ENCODE data around the gene COPS8. TPM values are rescaled to one million over a fixed set of nuclear protein-coding genes. Genes with fewer than 3 reads are reported as not detected.
A peak's percentile ranks its signal among the peaks of the same experiment; 100 is the strongest.

Gene COPS8
- polyA plus RNA-seq, 3 donors: 20.5 to 39.2 (median 36.4) TPM

GRCh38 chr2:237092506-237092905, 6.8 kb downstream of the COPS8 start:
- WGBS (ENCODE audit: insufficient coverage): 89% methylated on average over 5 of the region's 5 CpGs
- Histone ChIP-seq H2AFZ (ENCODE audit: insufficient read depth, low read depth, low read length, poor library complexity, severe bottlenecking) (no peak overlapping the region), H3K9me3 (replicated peaks in 1 of 2; ENCODE audit: control insufficient read depth in 1 of 2, insufficient read depth in 1 of 2, low read length in 2 of 2) (no peaks in the 10 kb centered on the region), H3K4me1 (ENCODE audit: control insufficient read depth in 1 of 2, insufficient read depth in 2 of 2, low read length in 2 of 2) (no peaks in the 10 kb centered on the region), H3K9ac (ENCODE audit: insufficient read depth, low read length, poor library complexity, severe bottlenecking) (no peak overlapping the region), H3K36me3 (replicated peaks in 1 of 2; ENCODE audit: control insufficient read depth in 1 of 2, insufficient read depth in 2 of 2, low read length in 2 of 2) (peaks cover 54 to 92% of the 10 kb centered on the region in 2 donors), H3K4me3 (replicated peaks in 1 of 3; ENCODE audit: low read depth in 2 of 3, low read length in 3 of 3) (no peak overlapping the region), H3K79me2 (ENCODE audit: insufficient read depth, low read length) (peaks cover 28% of the 10 kb centered on the region), H3K27me3 (ENCODE audit: control insufficient read depth in 2 of 2, insufficient read depth in 2 of 2, low read length in 2 of 2) (no peaks in the 10 kb centered on the region), H3K27ac (ENCODE audit: low read depth in 1 of 2, low read length in 2 of 2) (peak overlapping the region in 1 of 2 donors; percentile 11), H3K4me2 (replicated peaks; ENCODE audit: extremely low read depth, low read length, poor library complexity, severe bottlenecking) (no peak overlapping the region), H4K20me1 (ENCODE audit: insufficient read depth, low read length) (peaks cover 12% of the 10 kb centered on the region)
- no peak for TF ChIP-seq CTCF (IDR thresholded peaks at IDR 0.05)
- Mint-ChIP-seq H3K27ac (no peak overlapping the region), H3K4me1 (peaks cover 5% of the 10 kb centered on the region), H3K9me3 (no peaks in the 10 kb centered on the region), H3K27me3 (ENCODE audit: low read depth in 3 of 3) (no peaks in the 10 kb centered on the region), H3K36me3 (peaks cover 69 to 71% of the 10 kb centered on the region in 2 donors), H3K4me3 (no peak overlapping the region)
- intact Hi-C loops (cut with micrococcal nuclease): no loop called here
- no peak for DNase-seq

DNA sequence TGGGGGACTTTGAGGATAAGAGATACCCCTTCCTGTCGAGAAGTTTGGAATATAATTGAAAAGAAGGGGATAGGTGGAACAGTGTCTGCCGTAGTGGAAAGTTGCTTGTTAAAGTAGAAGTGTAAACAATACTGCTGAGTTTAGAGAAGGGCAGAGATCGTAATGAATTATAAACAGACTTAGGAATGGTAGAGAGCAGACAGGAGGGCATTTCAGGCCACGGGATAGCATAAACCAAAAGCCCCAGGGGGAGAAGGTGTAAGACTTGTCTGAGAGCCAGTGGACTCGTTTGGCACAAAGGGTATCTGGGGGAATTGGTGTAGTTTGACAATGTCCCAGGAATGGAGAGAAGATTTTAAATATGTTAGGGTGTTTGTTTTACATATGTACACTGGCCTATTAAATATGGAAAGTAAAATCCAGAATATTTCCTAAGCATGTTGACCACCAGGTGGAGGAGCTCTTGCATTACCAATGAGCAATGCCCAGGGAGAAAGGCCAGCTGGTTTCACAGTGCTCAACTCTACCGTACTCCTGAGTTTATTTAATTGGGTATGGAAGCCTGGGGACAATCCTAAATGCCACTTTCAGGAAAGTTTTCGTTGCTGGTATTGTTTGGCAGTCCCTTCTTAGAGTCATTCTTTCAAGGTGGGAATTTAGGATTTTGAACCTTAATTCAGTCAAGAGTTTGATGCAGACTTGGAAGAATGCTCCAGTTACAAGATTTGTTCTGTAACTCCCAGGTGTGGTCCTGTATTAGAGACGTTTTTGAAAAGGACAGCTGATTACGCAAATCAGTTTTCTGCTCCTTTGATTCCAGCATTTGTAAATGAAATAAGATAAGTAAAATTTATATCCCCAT, 7.5 kb downstream of the COPS8 start:
- H3K4me3 Mint-ChIP-seq: no peak overlapping the region
- H3K27ac ChIP-seq (ENCODE audit: low read depth in 1 of 2, low read length in 2 of 2): no peak overlapping the region
- peaks cover 5% of the 10 kb centered on the region for H3K4me1 Mint-ChIP-seq
- no peak for TF ChIP-seq CTCF (IDR thresholded peaks at IDR 0.05)
- peaks cover 74 to 77% of the 10 kb centered on the region in 2 donors for H3K36me3 Mint-ChIP-seq
- peaks cover 12% of the 10 kb centered on the region for H4K20me1 ChIP-seq (ENCODE audit: insufficient read depth, low read length)
- 96% methylated on average over 6 of the region's 9 CpGs for WGBS (ENCODE audit: insufficient coverage)
- intact Hi-C loops (cut with micrococcal nuclease): no loop called here
- H3K4me1 ChIP-seq (ENCODE audit: control insufficient read depth in 1 of 2, insufficient read depth in 2 of 2, low read length in 2 of 2): no peaks in the 10 kb centered on the region
- peaks cover 22% of the 10 kb centered on the region for H3K79me2 ChIP-seq (ENCODE audit: insufficient read depth, low read length)
- H3K27me3 ChIP-seq (ENCODE audit: control insufficient read depth in 2 of 2, insufficient read depth in 2 of 2, low read length in 2 of 2): no peaks in the 10 kb centered on the region
- H3K9me3 Mint-ChIP-seq: no peaks in the 10 kb centered on the region
- no peak overlapping the region for H3K4me3 ChIP-seq (replicated peaks in 1 of 3; ENCODE audit: low read depth in 2 of 3, low read length in 3 of 3)
- H3K27ac Mint-ChIP-seq: no peak overlapping the region
- no peak overlapping the region for H2AFZ ChIP-seq (ENCODE audit: insufficient read depth, low read depth, low read length, poor library complexity, severe bottlenecking)
- H3K27me3 Mint-ChIP-seq (ENCODE audit: low read depth in 3 of 3): no peaks in the 10 kb centered on the region
- DNase-seq: no peak
- no peak overlapping the region for H3K9ac ChIP-seq (ENCODE audit: insufficient read depth, low read length, poor library complexity, severe bottlenecking)
- H3K36me3 ChIP-seq (replicated peaks in 1 of 2; ENCODE audit: control insufficient read depth in 1 of 2, insufficient read depth in 2 of 2, low read length in 2 of 2): peaks cover 60 to 96% of the 10 kb centered on the region in 2 donors
- H3K9me3 ChIP-seq (replicated peaks in 1 of 2; ENCODE audit: control insufficient read depth in 1 of 2, insufficient read depth in 1 of 2, low read length in 2 of 2): no peaks in the 10 kb centered on the region
- no peak overlapping the region for H3K4me2 ChIP-seq (replicated peaks; ENCODE audit: extremely low read depth, low read length, poor library complexity, severe bottlenecking)
